GM12801 (cell line): Measurements from ENCODE around the gene ENPP1.

Source experiments
- CTCF ChIP-seq: IDR thresholded peaks from one replicate; pipeline ENCODE4 v1.5.1; 2011; ENCODE audit warnings: control low read depth; ENCODE audit not compliant: insufficient read length; ENCODE audit errors: extremely low read depth

Gene ENPP1

GRCh38 chr6:131937226-131937625 is 129.4 kb downstream of the ENPP1 start:
- TF ChIP-seq CTCF, result no peak

GRCh38 chr6:131937703-131938631 is 130.1 kb downstream of the ENPP1 start:
- TF ChIP-seq CTCF, result no peak
